ENCODE data around the gene RNF144B. TPM values are rescaled to one million over a fixed set of nuclear protein-coding genes. Genes with fewer than 3 reads are reported as not detected.

Gene RNF144B
- total RNA-seq, 2 experiments from 2014 or later, result 1.8 to 1.9 TPM

DNA sequence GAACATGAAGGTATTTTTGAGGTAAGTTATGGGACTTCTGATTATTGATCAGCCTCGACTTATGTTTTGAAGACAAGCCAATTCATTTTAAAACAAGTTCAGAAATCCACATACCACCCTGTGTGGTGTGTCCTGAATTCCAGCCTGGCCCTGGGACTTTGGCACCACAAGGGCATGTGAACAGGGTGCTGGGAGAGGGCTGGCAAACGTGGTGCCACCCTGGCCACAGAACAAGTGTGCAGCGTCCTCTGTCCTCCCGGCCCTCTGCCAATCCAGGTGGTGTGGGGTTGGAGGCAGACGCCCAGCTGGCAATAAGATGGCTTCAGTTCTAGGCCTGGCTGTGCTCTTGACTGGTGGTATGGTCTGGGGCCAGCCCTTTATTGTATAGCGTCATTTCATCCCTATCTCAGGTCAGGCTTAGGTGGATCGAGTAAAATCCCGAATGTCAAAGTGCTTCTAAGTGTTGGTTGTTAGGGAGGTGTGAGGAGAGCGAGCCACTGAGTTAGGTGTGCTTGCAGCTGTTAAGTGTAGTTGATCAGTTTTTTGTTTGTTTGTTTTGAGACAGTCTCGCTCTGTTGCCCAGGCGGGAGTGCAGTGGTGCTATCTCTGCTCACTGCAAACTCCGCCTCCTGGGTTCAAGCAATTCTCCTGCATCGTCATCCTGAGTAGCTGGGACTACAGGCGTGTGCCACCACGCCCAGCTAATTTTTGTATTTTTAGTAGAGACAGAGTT, 84.2 kb downstream of the RNF144B start:
- Mint-ChIP-seq H3K27me3 (peaks cover 2% of the 10 kb centered on the region), H3K36me3 (ENCODE audit: low read depth) (no peaks in the 10 kb centered on the region), H3K4me1 (ENCODE audit: low read depth) (no peaks in the 10 kb centered on the region), H3K4me3 (no peak overlapping the region), H3K9me3 (no peaks in the 10 kb centered on the region), H3K27ac (no peak overlapping the region)
- CTCF ChIA-PET, result no interaction called here
- ATAC-seq (no peak), DNase-seq (no peak)
- intact Hi-C loops (cut with micrococcal nuclease), result no loop called here
- POLR2A ChIA-PET, result interaction anchor here (1.0 kb wide), 1 partner anchor 17 kb away, joined by 3 read pairs; no protein-coding TSS in a partner anchor
- no peak for TF ChIP-seq CTCF (IDR thresholded peaks at IDR 0.05)

DNA sequence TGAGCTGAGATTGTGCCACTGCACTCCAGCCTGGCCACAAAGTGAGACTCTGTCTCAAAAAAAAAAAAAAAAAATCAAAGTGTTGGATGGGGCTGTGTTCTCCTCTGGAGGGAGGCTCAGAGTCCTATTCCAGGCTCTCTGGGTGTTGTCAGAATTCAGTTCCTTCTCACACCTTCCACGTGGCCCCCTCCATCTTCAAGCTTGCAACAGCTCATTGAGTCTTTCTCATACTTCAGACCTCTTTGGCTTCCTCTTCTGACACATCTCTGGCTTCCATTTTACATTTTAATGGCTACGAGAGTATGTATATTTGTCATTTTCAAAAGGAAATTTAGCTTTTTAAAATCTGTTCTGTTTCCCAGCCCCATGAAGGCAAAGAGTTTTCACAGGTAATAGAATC, 85.8 kb downstream of the RNF144B start:
- Mint-ChIP-seq H3K27ac (no peak overlapping the region), H3K9me3 (no peaks in the 10 kb centered on the region), H3K36me3 (ENCODE audit: low read depth) (no peaks in the 10 kb centered on the region), H3K4me3 (no peak overlapping the region), H3K27me3 (peaks cover 2% of the 10 kb centered on the region), H3K4me1 (ENCODE audit: low read depth) (peaks cover 2% of the 10 kb centered on the region)
- no peak for ATAC-seq
- no peak for TF ChIP-seq CTCF (IDR thresholded peaks at IDR 0.05)
- POLR2A ChIA-PET, result no interaction called here
- CTCF ChIA-PET, result interaction anchor here (1.3 to 1.4 kb wide), 2 partner anchors 14 to 30 kb away, joined by 5 to 6 read pairs; no protein-coding TSS in a partner anchor
- no peak for DNase-seq
- intact Hi-C loops (cut with micrococcal nuclease), result no loop called here

DNA sequence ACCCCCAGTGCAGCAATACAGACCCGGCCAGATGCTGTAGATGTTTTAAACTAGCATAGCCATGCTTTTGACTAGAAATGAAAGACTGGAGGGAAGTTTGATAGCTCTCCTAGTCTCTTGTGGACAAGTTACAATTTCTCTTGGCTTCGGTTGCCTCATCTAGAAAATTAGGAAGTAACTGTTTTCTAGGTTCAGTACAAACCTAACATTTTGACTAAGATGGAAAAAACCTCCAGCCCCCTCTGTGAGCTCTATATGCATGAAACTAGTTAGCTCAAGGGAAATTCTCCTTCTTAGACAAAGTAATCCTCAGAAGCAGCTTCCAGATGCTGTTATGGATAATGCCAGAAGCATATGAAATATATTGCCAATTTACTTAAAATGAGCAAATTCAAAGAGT, 86.6 kb downstream of the RNF144B start:
- ChIA-PET CTCF (interaction anchor here (1.3 to 1.4 kb wide), 2 partner anchors 13 to 30 kb away, joined by 5 to 6 read pairs; no protein-coding TSS in a partner anchor), POLR2A (no interaction called here)
- Mint-ChIP-seq H3K4me1 (ENCODE audit: low read depth) (peaks cover 2% of the 10 kb centered on the region), H3K4me3 (no peak overlapping the region), H3K9me3 (no peaks in the 10 kb centered on the region), H3K27ac (no peak overlapping the region), H3K36me3 (ENCODE audit: low read depth) (no peaks in the 10 kb centered on the region), H3K27me3 (peaks cover 2% of the 10 kb centered on the region)
- no peak for ATAC-seq
- intact Hi-C loops (cut with micrococcal nuclease), result no loop called here
- no peak for TF ChIP-seq CTCF (IDR thresholded peaks at IDR 0.05)
- DNase-seq, result no peak

GRCh38 chr6:18477301-18477941, 90.3 kb downstream of the RNF144B start:
- POLR2A ChIA-PET, result no interaction called here
- Mint-ChIP-seq H3K4me3 (no peak overlapping the region), H3K36me3 (ENCODE audit: low read depth) (no peaks in the 10 kb centered on the region), H3K27me3 (peaks cover 6% of the 10 kb centered on the region), H3K9me3 (no peaks in the 10 kb centered on the region), H3K27ac (no peak overlapping the region), H3K4me1 (ENCODE audit: low read depth) (peaks cover 2% of the 10 kb centered on the region)
- intact Hi-C loops (cut with micrococcal nuclease), result no loop called here
- ATAC-seq (no peak), DNase-seq (no peak)
- CTCF ChIA-PET, result no interaction called here
- TF ChIP-seq CTCF (IDR thresholded peaks at IDR 0.05), result no peak

GRCh38 chr6:18478610-18479009, 91.5 kb downstream of the RNF144B start:
- no peak for ATAC-seq
- no peak for TF ChIP-seq CTCF (IDR thresholded peaks at IDR 0.05)
- intact Hi-C loops (cut with micrococcal nuclease), result no loop called here
- peaks cover 2% of the 10 kb centered on the region for H3K4me1 Mint-ChIP-seq (ENCODE audit: low read depth)
- no peak overlapping the region for H3K27ac Mint-ChIP-seq
- CTCF ChIA-PET, result no interaction called here
- no peaks in the 10 kb centered on the region for H3K36me3 Mint-ChIP-seq (ENCODE audit: low read depth)
- no peak overlapping the region for H3K4me3 Mint-ChIP-seq
- H3K27me3 Mint-ChIP-seq, result peaks cover 7% of the 10 kb centered on the region
- DNase-seq, result no peak
- H3K9me3 Mint-ChIP-seq, result no peaks in the 10 kb centered on the region
- POLR2A ChIA-PET, result no interaction called here
